GM21381 (cell line): Measurements from ENCODE around the gene SYNGR2.
A peak's percentile ranks its signal among the peaks of the same experiment; 100 is the strongest.

Experiments
- ATAC-seq: cut with Tn5 transposase; IDR thresholded peaks from one replicate; pipeline ENCODE4 v1.9.1; 2021; ENCODE audit warnings: mild to moderate bottlenecking, moderate library complexity; ENCODE audit not compliant: unreplicated experiment

The SYNGR2 gene, protein sequence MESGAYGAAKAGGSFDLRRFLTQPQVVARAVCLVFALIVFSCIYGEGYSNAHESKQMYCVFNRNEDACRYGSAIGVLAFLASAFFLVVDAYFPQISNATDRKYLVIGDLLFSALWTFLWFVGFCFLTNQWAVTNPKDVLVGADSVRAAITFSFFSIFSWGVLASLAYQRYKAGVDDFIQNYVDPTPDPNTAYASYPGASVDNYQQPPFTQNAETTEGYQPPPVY

DNA sequence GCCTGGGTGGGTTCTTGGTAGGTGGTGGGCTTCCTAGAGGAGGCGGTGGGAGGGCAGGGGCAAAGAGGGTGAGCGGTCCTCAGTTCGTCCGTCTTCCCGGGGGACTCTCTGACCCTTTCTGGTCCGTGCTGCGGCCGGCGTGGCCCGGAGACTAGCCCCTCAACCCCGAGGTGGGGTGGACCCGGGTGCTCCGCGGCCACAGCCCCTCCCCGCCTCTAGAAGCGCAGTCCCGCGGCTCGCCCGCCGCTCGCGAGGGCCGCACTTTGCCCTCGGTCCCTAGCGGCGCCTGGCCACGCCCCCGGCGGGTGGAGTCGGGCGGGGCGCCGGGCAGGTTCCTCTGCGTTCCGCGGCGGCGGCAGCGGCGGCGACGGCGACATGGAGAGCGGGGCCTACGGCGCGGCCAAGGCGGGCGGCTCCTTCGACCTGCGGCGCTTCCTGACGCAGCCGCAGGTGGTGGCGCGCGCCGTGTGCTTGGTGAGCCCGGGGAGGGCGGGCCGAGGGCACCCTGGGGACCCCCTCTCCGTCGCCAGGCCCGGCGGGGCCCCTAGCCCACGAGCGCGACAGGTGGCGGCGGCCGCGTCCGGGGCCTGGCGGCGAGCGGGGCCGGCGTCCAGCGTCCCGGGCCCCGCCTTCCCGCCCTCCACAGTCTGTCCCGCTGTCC, at the start of gene SYNGR2:
Gene SYNGR2, plus strand, starts transcription at position 340 of the 661 bp plus-strand sequence. Its CDS starts 36 bp downstream, at position 376.
- peak; percentile 58 for ATAC-seq

DNA sequence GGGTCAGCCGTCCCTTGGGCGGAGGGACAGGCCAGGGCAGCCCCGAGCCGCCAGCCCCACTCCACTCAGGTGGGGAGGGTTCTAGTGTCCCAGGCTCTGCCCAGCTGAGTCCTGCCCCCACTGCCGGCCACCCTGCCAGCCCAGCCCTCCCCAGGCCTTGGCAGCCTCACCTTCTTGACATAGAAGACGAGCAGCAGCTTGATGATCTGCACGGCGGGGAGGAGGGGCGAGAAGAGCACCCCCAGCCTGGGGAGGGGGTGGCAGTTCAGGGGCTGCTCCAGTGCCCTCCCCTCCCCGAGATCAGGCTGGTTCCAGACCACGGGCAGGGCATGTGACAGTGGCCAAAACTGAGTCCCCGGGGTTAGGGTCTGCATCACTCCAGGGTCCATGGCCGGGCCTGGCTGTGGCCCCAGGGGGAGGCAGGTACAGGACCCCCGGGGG, 49.6 kb upstream of the SYNGR2 start:
- ATAC-seq = no peak

GRCh38 chr17:78120537-78120936, 47.8 kb upstream of the SYNGR2 start:
- ATAC-seq = no peak

DNA sequence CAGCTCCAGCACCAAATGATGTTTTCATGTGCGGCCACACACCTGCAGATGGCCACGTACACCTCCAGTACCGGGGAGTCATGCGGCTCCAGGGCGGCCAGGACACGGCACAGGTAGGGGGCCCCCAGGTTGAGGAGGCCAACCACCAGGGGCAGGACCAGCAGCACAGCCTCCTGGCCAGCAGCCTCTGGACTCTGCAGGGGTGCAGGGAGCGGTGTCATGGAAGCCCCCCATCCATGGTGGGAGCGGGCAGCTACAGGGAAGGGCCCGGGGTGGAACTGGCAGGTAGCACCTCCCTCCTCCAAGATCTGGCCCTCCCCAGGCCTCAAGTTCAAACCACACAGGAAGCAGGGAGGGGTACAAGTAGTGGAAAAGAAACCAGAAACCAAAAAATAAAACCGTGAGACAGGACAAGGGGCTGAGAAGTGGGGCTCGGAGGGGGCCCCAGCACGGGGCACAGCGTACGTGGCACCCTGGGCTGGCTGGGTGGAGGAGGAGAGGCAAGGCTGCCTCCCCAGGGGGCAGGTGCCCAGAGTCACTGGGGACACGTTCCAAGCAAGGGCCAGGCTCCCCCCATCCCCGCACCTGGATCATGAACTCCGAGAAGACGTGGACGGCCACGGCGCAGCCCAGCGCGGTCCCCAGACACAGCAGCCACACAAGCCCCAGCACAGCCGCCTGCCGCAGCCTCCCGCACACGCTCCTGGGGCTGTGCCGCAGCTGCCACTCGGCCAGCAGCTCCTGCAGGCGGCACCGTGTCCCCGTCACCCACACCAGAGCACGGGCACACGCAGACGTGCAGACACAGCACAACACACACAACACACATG, 47.2 kb upstream of the SYNGR2 start:
- ATAC-seq = no peak

- no peak for ATAC-seq
Observed at GRCh38 chr17:78121801-78122215, 46.6 kb upstream of the SYNGR2 start.

GRCh38 chr17:78122216-78122930, 46.0 kb upstream of the SYNGR2 start:
- no peak for ATAC-seq

GRCh38 chr17:78122931-78123249, 45.5 kb upstream of the SYNGR2 start:
- ATAC-seq = no peak

- no peak for ATAC-seq
Observed at GRCh38 chr17:78123258-78123929, 45.0 kb upstream of the SYNGR2 start.

- no peak for ATAC-seq
Observed at GRCh38 chr17:78124081-78124835, 44.1 kb upstream of the SYNGR2 start.

DNA sequence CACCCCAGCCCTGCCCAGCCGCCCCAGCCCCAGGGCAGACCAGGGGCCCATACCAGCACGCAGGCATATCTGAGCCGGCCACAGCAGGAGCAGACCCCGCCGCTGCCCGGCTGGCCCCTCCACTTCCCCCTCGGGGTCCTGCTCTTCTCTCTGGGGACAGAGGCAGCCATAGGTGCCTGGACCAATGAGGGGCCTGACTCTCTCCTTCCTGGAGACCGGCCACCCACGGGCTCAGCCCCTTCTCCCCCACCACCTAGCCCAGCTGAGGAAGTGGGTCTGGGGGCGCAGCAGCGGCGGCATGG, 43.6 kb upstream of the SYNGR2 start:
- ATAC-seq = no peak

DNA sequence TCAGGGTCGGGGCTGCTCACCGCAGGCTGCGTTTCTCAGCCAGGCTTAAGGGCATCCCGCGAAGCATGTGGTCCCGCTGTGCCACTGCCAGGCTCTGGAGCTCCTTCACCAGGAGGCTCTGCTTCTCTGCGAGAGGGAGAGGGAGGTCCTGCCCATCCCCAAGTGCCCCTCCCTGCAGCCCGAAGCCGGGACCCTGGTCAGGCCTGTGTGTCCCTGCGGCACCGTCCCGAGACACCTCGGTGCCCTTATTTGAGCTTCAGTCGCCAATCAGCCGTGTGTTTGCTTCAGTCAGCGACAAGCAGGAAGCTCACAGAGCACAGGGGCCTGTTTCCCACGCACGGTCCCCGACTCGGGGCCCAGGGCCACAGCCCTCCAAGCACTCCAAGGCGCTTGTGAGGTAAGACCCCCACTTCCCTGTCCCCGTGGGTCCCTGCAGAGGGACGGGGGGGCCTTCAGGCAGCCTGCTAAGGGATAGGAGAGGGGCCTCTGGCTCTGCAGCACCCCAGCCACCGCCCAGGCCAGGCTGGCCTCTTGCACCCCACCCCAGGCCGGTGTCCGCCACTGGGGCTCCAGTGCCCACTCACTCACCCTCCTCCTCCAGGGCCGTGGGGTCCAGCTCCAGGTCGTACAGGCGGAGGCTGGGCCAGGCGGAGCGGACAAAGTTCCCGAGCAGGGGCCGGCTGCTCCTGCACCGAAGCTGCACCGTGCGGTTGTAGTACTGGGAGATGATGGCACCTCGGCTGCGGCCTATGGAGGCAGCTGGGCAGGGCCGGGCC, 43.1 kb upstream of the SYNGR2 start:
- no peak for ATAC-seq

DNA sequence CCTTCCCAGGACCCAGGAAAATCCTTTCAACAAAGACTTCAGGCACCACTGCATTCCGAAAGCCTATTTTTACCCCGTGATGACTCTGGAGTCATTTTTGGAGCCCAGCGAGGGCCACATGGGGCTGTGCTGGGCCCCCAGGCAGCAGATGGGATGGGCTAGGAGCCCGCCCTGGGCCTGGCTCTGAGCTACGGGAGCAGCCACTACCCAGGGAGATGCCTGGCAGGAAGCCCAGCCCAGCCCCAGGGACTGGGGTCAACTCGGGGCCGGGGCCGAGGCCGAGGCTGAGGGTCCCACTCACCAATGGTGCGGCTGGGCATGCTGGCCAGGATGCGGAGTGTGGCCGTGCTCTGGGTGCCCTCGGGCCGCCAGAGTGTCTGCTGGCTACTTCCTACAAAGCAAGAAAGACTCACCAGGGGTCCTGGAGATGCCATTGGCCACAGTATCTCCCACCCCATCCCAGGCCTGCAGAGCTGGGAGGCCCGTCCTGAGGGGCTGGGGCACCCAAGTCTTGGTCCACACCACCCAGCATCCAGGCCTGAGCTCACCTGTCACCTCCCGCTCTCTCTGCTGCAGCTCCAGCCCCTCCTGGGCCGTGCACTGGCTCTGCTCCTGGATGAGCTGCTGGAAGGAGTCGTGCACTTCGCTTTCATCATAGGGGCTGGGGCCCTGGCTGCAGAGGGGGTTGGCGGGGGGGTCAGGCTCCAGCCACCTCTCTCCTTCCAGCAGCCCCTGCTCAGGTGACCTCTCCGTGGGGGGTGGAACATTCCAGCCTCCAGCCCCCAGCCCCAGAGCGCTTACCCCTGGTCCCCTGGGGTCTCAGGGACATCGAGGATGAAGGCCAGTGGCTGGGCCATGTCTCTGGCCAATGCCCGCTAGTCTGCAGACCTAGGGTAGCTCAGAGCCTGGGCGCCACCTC, 42.1 kb upstream of the SYNGR2 start:
- no peak for ATAC-seq

GRCh38 chr17:78126895-78127238, 41.5 kb upstream of the SYNGR2 start:
- ATAC-seq = no peak

DNA sequence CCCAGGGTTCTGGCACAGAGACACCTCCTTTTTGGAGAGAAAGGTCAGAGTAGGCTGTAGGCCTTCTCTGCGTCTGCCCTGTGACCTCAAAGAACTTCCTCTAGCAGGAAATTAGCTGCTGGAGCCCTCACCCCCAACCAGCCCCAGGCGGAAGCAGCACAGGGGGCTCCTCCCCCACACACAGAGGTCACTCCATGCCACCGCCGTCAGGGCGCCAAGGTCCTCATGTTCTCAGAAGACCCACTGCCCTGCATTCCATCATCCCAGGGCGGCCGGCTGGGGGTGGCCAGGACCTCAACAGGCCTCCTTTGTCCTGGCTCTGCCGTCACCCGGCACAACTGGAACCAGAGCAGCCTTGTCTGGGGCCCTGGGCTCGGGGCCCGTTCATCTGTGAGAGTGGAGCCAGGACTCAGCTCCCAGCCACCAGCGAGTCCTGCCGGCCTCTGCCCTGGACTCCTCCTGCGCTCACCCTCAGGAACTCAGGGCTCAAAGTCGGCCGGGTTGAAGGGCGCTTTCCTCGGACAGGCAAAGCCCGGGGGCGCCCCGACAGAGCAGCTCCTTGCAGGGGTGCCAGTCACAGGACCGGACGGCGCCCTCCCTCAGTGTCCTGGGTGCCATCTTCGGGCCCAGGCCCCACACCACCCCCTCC, 41.0 kb upstream of the SYNGR2 start:
- no peak for ATAC-seq

- no peak for ATAC-seq
Observed at GRCh38 chr17:78127888-78128550, 40.4 kb upstream of the SYNGR2 start.

DNA sequence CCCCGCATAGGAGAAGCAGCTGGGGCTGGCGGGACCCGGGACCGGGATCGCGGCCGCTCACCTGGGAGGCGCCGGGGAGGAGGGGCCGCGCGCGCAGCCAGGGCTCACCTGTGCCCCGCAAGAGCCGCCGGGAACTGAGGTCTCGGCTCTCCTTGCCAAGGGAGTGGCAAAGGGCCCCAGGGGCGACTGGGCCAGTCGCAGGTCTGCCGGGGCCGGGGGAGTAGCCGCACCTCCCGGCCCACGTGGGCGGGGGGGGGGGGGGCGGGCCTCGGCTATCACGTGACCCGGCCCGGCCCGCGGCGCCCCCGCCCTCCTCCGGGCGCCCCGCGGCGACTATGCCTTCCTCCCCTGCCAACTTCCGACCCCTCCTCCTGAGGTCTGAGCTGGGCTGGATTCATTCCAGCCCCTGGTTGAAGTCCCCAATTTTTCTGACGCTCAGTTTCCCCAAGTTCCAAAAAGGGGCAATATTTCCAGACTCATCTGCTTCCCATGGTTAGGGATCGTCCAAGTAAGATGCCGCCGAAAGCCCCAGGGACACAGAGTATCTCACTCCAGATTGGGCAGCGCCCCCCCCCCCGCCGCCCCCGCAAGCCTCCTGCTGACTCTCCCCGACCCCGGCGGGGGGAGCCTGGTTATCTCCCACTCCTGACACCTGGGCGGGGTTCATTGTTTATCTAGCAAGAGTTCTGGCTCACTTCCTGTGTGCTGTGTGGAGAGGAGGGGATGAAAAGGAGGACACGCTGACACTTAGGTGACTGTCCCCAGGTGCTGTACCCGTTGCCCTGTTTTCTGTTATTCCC, 39.6 kb upstream of the SYNGR2 start, which contains the start of gene TMC6:
Gene TMC6, minus strand, starts transcription at position 205 of the 800 bp plus-strand sequence. CDS start 1,923 bp downstream, outside the sequence.
- ATAC-seq = no peak
